NCI-H146 treated with DMSO at 0.1 percent for 48 hours (cell line): Measurements from ENCODE around the gene KRTAP13-2.
A peak's percentile ranks its signal among the peaks of the same experiment; 100 is the strongest.

Experiments used
- DNase-seq: peaks from one replicate; lab custom pipeline; 2025; ENCODE audit not compliant: unreplicated experiment; lab: John Stamatoyannopoulos, UW

KRTAP13-2 gene, protein sequence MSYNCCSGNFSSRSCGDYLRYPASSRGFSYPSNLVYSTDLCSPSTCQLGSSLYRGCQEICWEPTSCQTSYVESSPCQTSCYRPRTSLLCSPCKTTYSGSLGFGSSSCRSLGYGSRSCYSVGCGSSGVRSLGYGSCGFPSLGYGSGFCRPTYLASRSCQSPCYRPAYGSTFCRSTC

DNA sequence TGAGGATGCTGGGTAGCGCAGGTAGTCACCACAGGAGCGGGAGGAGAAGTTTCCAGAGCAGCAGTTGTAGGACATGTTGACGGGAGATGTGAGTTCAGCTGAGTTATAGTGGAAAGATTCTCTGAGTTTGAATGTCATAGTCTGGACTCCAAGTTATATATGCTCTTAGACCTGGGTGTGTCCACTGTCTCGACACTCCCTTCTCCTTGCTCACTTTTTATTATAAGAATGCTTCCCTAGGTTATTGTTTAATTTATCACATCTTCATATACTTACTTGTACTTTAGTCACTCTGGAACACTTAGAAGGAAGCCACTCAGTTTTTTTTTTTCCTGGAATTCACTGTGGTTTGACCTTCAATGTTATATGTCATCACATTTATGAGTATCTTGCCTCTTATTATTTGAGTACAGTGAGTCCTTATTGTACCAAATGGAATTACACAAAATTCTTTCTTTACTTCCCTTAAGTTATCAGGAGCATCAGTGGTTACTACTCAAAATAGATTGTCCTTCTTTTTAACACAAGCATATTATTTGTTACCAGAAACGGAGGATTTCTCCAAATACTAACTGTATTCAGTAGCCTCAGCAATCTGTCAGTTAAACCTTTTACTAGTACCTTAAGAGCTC is at the start of gene KRTAP13-2:
Gene KRTAP13-2 (minus strand): TSS at position 133 of the 632 bp plus-strand sequence. CDS start 58 bp downstream, at position 75.
- DNase-seq, result no peak

DNA sequence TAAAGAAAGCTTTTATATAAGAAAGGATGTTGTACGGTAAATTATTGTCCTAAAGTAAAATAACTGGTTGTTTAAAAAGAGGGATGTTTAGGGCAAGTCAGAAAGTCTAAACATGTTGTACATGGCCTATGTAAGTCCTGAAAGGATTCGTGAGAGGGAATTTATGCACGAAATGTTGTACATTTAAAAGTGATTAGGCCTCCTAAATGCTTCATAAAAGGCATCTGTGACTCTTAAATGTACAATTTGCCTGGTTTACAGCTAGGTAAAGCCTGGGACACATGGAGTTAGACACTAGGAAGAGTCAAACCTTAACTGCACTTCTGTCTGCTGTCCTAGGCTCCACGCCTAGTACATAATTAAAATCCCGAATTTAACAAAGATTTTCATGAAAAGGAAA is 43.9 kb upstream of the KRTAP13-2 start:
- no peak for DNase-seq

DNA sequence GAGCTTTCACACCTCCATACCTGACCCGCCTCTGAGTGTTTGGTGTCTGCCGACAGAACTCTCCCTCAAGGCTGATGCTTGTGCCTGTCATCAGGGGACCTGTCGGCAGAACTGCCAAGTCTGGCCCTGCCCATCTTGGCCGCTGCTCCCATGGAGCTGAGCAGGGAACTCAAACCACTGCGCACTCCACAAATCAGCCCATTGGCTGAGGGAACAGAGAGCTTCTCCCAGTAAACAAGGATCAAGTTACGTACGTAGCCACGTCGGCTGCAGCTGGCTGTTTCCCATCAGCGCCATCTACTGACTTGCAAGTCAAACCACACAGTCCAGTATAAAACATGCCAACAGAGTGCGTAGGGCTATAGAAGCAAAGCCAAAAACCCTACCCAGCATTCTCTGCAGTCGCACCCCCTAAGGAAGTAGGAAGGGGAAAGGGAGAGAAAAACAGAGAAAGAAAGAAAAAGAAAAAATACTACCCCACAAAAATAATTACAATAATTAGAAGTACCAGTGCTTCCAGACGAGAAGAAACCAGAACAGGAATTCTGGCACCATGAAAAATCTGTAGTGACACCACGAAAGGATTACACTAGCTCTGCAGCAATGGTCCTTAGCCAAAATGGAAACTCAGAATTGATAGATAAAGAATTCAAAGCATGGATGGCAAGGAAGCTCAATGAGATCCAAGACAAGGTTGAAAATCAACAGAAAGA is 36.9 kb upstream of the KRTAP13-2 start:
- DNase-seq, result no peak

DNA sequence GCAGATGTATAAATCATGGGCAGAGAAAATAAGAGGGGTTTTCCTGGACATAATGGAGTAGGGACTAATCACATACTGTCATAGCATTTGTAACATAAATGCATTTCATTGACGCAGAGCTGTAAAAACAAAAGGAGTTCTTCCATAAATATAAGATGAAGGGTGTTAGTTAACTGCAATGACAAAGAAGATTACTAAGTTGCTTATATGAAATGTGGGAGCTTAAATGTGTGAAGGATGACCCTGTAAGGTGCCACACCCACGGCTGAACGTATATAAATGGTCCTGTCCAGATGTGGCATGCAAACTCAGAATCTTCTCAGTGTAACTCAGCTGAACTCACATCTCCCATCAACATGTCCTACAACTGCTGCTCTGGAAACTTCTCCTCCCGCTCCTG is 23.7 kb upstream of the KRTAP13-2 start, which contains the start of gene KRTAP13-1:
Gene KRTAP13-1 (plus strand): TSS at position 301 of the 400 bp plus-strand sequence. CDS start 56 bp downstream, at position 357.
- DNase-seq, result no peak

DNA sequence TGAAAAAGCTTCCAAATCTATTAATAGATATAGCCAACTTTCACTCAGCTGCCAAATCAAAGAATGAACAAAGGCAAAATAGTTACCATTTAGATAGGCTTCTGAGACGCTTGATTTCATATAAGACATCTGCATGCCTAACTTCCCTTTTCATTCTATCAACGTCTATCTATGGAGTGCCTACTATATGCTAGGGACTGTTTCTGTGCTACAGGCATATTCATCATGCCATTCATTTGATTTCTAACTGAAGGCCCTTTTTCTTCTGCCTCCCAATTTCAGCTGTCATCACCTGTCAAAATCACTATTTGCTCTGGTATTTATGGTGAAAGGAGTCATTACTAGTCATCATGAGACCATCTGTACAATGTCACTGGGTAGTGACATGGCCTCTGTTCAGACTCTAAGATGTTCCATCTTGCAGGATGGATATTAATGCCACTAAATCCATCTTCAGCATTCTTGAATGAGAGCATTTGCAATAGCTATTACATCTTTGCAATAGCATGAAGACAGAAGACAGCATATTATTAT is 19.5 kb upstream of the KRTAP13-2 start:
- no peak for DNase-seq

DNA sequence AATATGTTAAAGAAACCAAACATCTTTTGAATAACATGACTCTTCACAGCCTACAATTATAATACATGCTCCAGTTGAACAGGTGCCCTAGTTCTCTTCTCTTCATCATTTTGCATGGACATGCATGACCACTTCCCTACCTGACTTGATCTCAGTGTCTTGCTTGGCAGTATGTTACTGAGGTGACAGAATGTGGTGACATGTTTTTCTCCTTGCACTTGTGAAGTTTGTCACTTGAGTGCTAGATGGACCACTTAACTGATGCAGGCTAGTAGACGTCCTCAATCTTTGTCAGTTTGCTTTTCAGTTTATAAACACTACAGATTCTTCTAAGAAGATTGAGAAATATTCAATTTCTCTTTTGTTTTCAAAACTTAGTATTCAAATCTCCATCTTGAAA is 10.1 kb upstream of the KRTAP13-2 start:
- DNase-seq, result no peak

DNA sequence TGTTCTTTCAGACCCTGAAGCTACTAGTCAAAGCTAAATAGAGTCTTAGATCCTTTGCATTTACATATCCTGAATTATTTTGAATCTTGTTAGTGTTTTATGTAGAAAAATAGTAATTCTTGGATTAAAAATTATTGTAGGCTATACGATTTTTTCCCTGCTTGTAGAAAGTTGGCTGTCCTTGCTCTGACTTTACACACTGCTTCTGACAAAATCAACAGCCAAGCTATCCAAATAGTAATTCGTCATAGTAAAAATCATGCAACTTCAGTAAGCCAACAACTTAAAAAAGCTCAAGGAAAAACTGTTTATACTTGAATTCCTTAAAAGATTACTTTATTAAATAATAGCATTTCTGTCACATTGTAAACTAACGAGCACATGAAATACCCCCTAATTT is 16.2 kb downstream of the KRTAP13-2 start:
- no peak for DNase-seq

DNA sequence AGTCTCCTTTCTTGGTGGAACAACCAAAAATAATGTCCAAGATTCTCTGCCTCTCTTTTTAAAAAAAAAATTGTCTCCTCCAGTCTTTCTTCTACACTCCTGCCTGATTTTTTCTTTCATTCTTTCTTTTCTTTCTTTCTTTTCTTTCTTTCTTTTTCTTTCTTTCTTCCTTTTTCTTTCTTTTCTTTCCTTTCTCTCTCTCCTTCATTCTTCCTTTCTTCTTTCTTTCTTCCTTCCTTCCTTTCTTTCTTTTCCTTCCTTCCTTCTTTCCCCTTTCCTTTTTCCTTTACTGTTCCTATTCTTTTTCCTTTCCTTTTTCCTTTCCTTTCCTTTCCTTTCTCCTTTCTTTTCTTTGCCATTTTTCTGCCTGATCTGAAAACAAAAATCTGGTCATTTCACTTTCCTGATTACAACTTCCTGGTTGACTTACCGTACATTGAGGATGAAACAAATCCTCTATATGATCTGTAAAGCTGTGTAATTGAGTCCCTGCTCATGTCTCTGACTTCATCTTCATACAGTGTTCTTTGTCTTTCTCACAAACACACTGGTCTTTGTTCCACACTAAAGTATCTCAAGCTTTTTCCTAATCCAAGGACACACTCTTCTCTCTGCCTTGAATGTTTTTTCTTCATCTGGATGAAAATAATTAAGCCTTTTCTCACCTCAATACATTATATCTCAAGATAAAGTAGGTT is 17.6 kb downstream of the KRTAP13-2 start:
- DNase-seq, result no peak

DNA sequence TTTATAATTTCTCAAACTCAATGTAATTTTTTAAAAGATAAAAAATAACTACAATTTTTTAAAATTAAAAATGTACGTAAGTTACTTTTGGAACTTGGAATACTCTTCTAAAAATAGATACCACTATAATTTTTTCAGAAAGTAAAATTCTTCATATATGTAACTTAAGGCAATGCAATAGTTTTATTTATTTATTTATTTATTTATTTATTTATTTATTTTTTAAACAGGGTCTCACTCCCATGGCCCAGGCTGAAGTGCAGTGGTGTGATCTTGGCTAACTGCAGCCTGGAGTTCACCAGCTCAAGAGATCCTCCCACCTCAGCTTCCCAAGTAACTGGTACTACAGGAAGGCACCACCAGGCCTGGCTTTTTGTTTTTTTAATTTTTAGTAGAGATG is 20.5 kb downstream of the KRTAP13-2 start:
- DNase-seq, result no peak

DNA sequence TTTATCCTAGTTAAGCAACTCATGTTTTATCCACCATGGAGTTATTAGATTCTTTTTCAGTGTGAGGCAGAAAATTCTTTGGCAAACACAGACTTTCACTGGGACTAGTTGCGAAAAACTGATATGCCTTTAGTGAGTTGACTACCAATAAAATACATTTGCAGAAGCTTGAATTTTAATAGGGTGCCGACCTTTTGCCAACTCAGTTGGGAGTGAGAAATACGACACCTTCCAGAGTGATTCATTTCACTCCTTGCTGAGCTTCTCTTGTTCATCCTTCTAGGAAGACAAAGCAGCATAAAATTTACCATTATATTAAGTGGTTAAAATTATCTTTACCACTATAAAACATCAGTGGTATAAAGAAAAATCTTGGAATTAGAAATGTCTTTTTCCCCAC is 22.5 kb downstream of the KRTAP13-2 start:
- peak; percentile 52 for DNase-seq

DNA sequence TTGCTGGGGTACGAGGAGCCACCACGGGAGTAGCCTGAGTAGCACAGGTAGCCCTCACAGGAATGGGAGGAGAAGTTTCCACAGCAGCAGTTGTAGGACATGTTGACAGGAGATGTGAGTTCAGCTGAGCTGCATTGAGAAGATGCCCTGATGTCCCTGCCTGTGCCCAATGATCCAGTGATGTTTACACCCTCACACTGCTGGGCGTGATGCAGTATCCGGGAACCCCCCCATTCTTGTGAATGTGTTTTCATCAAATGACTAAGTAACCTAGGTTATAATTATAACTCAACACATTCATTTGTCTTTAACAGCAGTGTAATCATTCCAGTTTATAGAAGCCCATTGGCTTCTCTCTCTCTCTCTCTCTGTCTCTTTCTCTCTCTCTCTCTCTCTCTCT is 23.6 kb downstream of the KRTAP13-2 start, which contains the start of gene KRTAP23-1:
Gene KRTAP23-1 (minus strand): TSS at position 101 of the 400 bp plus-strand sequence. CDS start 0 bp downstream, at position 101.
- no peak for DNase-seq

DNA sequence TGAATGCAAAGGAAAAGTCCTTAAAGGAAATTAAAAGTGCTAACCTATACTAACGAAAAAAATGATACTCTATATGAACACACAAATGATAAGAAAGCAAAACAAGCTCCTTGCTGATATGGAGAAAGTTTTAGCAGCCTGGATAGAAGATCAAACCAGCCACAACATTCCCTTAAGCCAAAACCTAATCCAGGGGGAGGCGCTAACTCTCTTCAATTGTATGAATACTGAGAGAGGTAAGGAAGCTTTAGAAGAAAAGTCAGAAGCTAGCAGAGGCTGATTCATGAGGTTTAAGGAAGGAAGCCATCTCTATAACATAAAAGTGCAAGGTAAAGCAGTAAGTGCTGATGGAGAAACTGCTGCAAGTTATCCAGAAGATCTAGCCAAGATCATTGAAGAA is 27.1 kb downstream of the KRTAP13-2 start:
- no peak for DNase-seq

DNA sequence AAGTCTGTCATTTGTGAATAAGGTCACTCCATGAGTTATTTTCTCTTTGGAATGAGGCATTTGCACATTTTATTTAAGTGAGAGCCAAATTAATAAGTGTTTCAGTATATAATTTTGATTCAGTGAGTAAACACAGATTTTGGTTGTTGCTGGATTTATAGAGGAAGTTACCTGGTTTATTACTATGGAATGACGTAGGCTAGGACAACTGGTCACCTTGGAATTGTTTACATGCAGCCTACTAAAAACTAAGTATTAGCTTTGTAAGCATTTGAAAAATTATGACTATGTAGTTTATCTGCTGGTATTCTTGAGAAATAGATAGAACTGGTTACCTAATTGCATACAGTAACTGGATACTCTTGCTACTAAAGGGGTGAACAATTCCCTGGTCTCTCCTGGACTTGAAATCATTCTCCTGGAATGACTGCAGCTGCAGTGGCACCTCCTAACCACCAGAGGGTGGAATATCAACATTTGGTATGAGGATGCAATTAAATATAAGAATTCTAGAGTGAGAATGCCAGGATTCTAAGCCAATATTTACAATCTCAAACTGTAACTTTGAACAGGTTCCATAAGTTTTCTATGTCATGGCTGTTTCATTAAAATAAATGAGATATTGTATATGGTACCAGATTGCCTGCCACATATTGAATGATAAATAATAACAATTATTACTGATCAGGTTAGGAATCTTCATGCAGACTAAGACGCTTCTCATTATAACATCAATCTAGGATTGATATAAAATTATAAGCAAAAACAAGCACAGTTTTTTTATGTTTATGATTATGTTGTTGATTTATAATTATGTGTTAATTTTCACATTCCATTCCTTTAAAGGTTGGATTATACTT is 31.1 kb downstream of the KRTAP13-2 start:
- DNase-seq, result peak; percentile 27

DNA sequence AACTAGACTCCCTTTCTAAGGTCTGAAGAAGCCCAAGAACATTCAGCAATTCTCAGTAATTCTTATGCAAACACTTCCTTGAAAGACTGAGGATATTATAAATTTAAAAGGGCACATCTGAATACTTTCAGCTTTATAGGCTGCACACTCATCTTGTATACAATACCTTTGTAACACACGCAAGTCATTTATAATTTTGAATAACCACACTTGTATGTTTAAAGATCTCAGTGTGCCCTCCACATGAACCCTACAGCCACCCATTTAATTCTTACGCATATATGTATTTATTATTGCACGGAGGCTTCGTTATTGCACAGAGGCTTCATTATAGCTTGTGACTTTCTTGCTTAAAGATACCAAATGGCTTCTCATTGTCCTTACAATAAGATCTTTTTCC is 33.4 kb downstream of the KRTAP13-2 start:
- DNase-seq, result no peak

DNA sequence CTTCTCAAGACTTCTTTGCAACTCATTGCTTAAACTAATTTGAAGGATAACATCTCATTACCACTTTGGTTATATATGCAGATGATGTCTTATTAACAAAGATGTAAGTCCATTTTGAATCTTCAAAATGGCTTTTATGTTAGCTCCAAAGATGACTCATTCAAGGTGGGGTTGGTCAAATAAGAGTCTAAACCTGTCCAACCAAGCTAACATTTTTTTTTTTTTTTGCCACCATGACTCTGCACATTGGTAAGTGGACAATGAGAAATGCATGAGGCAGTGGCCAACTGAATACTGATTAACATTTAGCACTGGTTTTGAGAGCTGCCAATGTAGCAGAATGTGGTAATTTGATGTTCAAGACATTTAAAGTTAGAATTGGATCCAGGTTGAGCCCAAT is 34.3 kb downstream of the KRTAP13-2 start:
- no peak for DNase-seq

DNA sequence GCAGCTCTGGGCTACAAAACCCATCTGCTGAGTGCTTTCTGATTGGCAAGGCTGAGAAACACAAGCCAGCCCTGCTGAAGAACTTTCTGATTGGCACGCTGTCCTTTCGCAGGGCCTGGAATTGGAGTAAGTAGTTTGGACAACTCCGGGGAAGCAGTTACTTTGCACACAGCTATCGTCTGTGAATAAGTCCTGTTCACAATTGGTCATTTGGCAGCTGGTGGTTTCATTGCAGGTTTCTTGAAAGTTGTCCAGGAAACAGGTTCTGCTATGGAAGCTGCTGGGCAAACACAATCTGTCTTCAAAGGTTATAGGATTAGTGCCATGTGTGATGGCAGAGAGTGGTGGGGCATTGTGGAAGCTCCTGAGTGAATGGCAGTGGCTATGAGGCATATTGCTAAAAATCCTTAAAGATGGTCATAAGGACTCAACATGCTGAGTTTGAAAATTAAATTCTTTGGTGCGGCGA is 34.8 kb downstream of the KRTAP13-2 start, which contains the start of gene KRTAP27-1:
Gene KRTAP27-1 (minus strand): TSS at position 419 of the 469 bp plus-strand sequence. CDS start 26 bp downstream, at position 393.
- DNase-seq, result no peak

DNA sequence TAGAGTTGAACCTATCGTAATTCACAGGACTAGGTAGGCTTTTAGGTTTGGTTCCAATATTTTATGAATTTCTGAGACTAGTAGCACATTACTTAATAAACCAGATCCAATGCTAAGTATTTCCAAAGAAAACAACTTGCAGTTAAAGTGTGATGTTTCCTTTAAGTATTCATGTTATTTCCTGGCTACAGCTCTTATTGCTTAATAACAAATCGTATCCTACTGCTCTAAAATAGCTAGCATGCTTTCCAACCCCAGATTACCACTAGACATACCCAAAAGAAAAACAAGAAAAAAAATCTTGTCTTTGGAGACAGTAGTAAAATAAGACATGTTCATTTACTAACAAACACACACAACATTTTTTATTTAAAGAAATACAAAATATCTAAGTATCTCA is 35.5 kb downstream of the KRTAP13-2 start:
- DNase-seq, result no peak

DNA sequence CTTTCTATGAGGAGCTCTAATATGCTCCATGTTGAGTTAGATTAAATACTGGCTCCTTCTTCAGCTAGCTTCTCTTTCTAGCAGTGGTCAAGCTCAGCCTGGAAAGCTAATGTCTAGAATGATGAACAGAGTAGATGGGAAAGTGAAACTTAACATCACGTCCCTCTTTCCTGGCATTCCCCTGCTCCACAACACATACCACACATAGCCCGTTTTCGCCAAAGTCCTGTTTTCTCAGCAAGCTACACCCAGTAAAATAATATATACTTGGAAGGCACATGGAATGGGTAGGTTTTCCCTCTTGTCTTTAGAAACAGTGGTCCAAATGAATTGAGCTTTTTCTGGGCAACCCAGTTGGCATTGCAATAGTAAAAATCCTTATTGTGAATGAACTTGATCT is 38.3 kb downstream of the KRTAP13-2 start:
- no peak for DNase-seq

DNA sequence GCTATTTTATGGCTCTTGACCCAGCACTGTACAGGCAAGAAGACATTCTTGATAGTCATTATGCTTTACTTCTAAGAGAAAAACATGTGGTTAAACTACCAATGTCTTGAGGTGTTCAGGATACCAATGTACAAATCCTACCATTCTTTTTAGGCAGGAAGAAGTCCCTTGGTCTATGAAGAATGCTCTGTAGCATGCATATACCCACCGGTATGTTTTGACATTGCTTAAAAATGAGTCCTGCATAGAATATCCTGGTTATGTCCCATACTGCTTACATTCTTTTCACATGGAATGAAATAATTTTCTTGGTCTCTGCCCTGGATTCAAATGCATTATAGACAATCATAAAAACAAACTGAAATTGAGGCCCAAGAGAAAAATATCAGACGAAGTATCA is 39.4 kb downstream of the KRTAP13-2 start:
- no peak for DNase-seq
